ENCODE results near the gene GJA5. TPM values are rescaled to one million over a fixed set of nuclear protein-coding genes. Genes with fewer than 3 reads are reported as not detected.

The GJA5 gene
- total RNA-seq, 2 experiments from 2014 or later = not detected

Other genes starting within 250 kb of the GJA5 start
- 10 to 100 TPM; 32.8 to 36.6 TPM for gene BCL9, start 219.1 kb downstream of the GJA5 start, total RNA-seq
- gene ACP6, start 90.1 kb downstream of the GJA5 start, total RNA-seq = 10 to 100 TPM; 11.1 to 11.7 TPM
- gene GJA8, start 142.2 kb upstream of the GJA5 start, total RNA-seq = not detected
- gene GPR89B, start 167.8 kb upstream of the GJA5 start, total RNA-seq = 10 to 100 TPM; 13.2 to 21.1 TPM

Data from activated CD4-positive, alpha-beta T cell treated with anti-CD3 and anti-CD28 coated beads for 36 hours (primary cell).